CD4-positive, alpha-beta T cell treated with Interleukin-15 for 1 hour (primary cell): Measurements from ENCODE around the gene RNF125.
"Not testable (repeated sequence)": the region's sequence is repeated elsewhere in the genome, so short reads cannot be mapped to it uniquely, and the experiment has no call there.

Experiments used
- DNase-seq: peaks from one replicate; pipeline ENCODE4 v3.0.0-alpha.2; 2020

Gene RNF125

DNA sequence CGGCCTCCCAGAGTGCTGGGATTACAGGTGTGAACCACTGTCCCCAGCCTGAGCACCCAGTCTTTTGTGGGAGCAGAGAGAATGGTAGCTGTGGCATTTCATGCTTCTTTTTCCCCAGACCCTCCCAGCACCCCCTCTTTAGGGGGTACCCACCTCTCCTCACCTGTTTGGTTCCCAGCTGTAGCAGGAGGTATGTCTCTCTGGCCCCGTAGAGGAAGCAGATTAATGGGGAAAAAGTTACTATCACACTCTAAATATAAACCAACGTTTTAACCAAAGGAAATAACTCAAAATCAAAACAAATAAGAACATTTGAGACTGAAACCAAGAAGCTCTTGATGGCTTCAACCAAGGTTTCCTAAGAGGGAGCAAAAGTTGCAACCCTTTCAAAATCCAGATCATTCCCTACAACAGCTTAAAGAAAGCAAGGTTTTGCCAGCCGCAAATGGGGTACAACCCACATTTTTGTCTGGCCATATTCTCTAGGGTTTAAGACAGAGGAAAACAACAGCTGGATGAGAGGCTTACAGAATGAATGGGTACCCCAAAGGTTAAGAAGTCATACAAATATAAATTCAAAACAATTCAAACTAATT lies 8.0 kb downstream of the RNF125 start:
- DNase-seq = no peak

- no peak for DNase-seq
Measured at GRCh38 chr18:32029558-32029957, 10.9 kb downstream of the RNF125 start.

GRCh38 chr18:32032609-32033008 lies 14.0 kb downstream of the RNF125 start:
- no peak for DNase-seq

- no peak for DNase-seq
Measured at GRCh38 chr18:32036506-32037180, 18.0 kb downstream of the RNF125 start.

DNA sequence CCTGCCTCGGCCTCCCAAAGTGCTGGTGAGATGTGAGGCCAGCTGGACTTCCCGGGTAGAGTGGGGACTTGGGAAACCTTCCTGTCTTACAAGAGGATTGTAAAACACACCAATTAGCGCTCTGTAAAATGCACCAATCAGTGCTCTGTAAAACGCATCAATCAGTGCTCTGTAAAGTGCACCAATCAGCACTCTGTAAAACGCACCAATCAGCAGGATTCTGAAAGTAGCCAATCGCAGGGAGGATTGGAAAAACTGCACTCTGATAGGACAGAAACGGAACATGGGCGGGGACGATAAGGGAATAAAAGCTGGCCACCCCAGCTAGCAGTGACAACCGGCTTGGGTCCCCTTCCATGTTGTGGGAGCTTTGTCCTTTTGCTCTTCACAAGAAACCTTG lies 19.0 kb downstream of the RNF125 start:
- DNase-seq = no peak

GRCh38 chr18:32040936-32041335 lies 22.3 kb downstream of the RNF125 start:
- DNase-seq = peak; percentile 48

DNA sequence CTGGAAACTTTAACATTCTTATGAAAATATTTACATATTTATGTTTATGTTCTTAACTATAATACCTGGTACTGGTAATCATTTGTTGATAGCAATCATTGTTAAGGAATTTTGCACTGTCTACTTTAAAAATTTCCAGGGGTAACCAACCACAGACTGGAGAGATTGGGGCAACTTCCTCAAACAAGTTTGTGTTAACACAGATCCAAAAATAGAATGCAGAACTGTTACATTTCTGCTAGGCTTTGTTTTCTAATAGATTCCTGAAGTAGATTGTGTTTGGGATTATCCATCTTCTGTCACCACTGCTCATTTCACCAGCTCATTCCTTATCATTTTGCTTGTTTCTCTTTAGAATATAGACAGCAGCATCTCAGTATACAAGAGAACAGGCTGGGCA lies 23.7 kb downstream of the RNF125 start:
- no peak for DNase-seq

- DNase-seq = peak; percentile 29
Measured at GRCh38 chr18:32048507-32049091, 30.0 kb downstream of the RNF125 start.

GRCh38 chr18:32049393-32050171 lies 31.0 kb downstream of the RNF125 start:
- DNase-seq = peak; percentile 71

DNA sequence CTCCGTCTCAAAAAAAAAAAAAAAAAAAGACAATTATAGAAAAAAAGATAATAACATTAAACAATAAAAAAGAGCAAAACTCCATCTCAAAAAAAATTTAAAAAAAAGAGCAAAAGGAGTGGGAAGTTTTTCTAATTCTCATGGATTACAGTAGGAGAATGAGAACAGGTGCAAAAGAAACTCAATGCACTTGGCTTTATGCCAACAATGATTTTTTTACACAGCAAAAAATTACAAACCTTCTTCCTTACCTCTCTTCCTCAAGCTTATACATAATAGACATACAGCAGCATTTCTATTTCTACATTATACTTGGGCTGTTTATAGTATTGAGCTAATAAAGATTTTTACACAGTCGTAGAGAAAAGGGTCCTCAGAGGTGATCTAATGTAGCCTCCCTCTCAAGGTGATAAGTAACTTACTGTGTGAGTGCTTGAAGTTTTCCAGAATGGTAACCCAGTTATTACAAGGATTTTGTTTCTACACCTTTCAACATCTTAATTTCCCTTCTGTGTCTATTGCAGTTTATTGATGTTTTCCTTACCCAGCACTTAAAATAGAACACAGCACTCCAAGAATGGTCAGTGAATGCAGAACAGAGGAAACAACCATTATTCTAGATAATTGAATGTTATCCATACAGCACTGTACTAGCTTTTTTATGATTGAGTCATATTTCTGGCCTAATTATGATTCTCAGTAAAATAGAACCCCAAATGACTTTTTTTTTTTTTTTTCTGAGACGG lies 38.2 kb downstream of the RNF125 start:
- no peak for DNase-seq

DNA sequence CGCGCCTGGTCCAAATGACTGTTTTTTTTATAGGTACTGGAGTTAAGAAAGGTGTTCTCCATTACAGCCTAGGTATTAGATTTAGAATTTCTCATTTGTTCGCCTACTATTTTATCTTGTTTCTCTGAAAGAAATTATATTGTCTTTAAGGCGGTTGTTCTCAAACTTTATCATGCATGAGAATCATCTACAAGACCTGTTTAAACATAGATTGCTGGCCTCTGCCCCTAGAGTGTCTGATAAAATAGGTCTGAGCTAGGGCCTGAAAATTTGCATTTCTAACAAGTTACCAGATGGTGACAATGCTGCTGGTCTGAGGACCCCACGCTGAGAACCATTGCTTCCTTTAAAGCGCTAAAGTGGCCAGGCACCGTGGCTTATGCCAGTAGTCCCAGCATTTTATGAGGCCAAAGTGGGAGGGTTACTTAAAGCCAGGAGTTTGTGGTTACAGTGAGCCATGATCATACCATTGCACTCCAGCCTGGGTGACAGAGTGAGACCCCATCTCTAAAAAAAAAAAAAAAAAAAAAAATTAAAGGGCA lies 39.1 kb downstream of the RNF125 start:
- no peak for DNase-seq

DNA sequence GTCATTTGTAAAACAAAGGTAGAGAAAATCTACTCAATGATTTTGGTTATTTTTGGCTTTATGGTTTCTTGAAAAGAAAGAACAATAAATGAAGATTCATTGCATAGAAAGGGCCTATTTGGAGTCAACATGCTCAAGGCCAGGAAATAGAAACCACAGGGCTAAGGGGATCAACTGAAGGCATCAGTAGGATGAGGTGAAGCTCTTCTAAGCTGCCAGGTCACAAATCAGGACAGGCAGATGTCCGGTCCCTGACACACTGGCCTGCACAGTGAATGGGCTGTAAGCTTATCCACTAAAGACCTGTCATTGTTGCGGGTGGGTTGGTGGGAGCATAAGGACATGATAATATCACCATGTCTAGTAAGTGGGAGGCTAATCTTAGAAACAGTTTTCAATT lies 41.4 kb downstream of the RNF125 start:
- DNase-seq = no peak

- DNase-seq = no peak
Measured at GRCh38 chr18:32067375-32068167, 48.9 kb downstream of the RNF125 start.

- no peak for DNase-seq
Measured at GRCh38 chr18:32072321-32072720, 53.7 kb downstream of the RNF125 start.

DNA sequence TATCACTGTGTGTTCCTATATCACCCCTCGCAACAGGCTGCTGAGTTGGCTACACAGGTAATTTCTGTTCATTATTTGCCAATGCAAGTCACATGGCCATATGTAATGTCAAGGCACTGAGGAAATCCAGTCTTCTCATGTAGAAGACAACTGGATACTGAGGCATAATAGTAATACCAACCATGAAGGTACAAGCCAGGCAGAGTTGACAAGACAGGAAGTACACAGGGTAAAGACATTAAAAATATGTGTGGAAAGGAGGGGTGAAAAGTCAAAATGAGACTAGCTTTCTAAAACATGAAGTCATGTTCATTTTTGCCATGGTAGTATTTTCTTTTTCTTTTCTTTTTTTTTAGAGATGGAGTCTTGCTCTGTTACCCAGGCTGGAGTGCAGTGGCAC lies 55.6 kb downstream of the RNF125 start:
- no peak for DNase-seq

DNA sequence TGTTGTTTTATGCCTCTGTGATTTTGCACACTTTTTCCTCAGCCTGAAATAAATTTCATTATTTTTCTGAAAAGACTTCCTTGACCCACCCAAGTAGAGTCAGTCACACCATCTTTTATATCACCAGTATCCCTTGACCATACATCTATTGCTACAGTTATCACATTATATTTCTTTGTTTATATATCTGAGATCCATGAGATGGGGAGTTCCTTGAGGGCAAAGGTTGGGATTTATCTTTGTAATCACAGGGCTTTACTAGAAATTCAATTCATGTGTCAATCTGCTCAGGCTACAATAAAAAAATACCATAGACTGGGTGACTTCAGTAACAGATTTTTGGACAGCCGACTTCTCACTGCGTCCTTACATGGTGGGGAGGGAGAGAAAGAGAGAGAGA lies 60.2 kb downstream of the RNF125 start:
- DNase-seq = no peak

DNA sequence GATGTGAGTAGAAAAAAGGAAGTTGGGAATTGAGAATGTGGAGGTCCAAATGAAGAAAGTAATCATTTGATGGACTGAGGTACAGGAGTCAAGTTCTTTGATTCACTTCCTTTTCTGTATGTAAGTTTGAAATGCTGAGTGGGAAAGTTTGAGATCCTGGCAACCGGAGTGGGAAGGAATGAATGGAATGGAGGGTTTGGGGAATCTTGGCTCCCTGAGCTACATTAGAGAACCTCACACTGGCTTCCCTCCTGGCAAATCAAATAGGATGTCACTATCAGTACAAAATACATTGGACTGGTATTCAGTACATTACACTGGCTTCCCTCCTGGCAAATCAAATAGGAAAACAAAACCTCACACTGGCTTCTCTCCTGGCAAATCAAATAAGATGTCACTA lies 63.3 kb downstream of the RNF125 start:
- no peak for DNase-seq

GRCh38 chr18:32083781-32084180 lies 65.2 kb downstream of the RNF125 start:
- no peak for DNase-seq

DNA sequence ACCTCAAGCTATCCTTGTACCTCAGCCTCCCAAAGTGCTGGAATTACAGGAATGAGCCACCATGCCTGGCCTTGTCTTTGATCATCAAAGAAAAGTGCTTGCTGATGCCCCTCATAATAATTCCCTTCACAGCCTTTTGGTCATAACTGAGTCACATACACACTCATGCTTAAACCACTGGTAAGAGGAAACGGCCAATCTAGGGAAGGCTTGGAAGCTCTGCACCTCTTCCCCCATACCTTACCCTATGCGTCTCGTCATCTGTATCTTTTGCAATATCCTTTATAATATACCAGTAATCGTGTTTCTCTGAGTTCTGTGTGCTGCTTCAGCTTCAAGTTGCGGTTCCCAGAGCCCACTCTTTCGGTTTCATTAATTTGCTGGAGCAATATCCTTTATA lies 68.3 kb downstream of the RNF125 start:
- DNase-seq = peak; percentile 24

GRCh38 chr18:32090831-32091230 lies 72.2 kb downstream of the RNF125 start:
- not testable (repeated sequence) for DNase-seq

DNA sequence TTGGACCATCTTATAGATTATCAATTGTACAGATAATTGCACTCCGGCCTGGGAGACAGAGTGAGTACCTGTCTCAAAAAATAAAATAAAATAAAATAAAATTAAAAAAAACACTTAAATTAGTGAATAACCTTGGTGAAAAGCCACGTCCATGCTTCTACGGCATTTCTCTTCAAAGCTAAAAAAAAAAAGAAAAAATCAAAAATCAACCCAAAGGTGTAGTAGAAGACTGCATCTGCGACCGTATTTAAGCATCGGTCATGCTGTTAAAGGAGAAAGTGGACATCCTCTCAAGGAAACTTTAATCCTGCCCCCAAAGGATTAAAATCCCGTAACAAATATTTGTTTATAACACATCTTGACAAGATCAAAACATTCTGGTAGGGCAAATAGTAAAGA lies 72.7 kb downstream of the RNF125 start:
- DNase-seq = no peak
